WTC11 (cell line): ENCODE measurements around the gene GORAB. TPM values are rescaled to one million over a fixed set of nuclear protein-coding genes. Genes with fewer than 3 reads are reported as not detected.

ENCODE experiments used
- ATAC-seq: fragments of 200-7000 bp; cut with Tn5 transposase; 2 replicates; pipeline ENCODE4 v1.10.0; 2021; ENCODE audit warnings: mild to moderate bottlenecking, moderate library complexity
- CTCF ChIA-PET: fragments of 300-600 bp; sonication (Branson Sonifier 250); formaldehyde crosslinking; loops from one replicate; lab custom pipeline; 2021; ENCODE audit warnings: antibody characterized with exemption; lab: Charles Lee
- POLR2A ChIA-PET: fragments of 350-600 bp; sonication (Branson Sonifier 250); formaldehyde crosslinking; loops from one replicate; lab custom pipeline; 2021; ENCODE audit warnings: antibody characterized with exemption; lab: Charles Lee
- DNase-seq: peaks from one replicate; pipeline ENCODE4 v3.0.0; 2021; ENCODE audit warnings: low spot score
- H3K27ac Mint-ChIP-seq: 2 replicates; pipeline ENCODE4 v1.8.0; 2021; ENCODE audit warnings: mixed read lengths
- H3K27me3 Mint-ChIP-seq: 2 replicates; pipeline ENCODE4 v1.8.0; 2021; ENCODE audit warnings: low read depth, mild to moderate bottlenecking, moderate library complexity, mixed read lengths
- H3K36me3 Mint-ChIP-seq: 2 replicates; pipeline ENCODE4 v1.8.0; 2021; ENCODE audit warnings: mixed read lengths
- H3K4me1 Mint-ChIP-seq: 2 replicates; pipeline ENCODE4 v1.8.0; 2022; ENCODE audit warnings: mixed read lengths
- H3K4me3 Mint-ChIP-seq: 2 replicates; pipeline ENCODE4 v1.8.0; 2021; ENCODE audit warnings: mild to moderate bottlenecking, moderate library complexity, mixed read lengths
- H3K9me3 Mint-ChIP-seq: 2 replicates; pipeline ENCODE4 v1.8.0; 2021; ENCODE audit warnings: mixed read lengths
- ATF1 ChIP-seq: sonication (generic); formaldehyde crosslinking; IDR thresholded peaks from 2 replicates; pipeline ENCODE4 v1.8.1; 2023; ENCODE audit warnings: mild to moderate bottlenecking, moderate library complexity, missing genetic modification reagents
- ATF6 ChIP-seq: sonication (generic); formaldehyde crosslinking; IDR thresholded peaks from 2 replicates; pipeline ENCODE4 v1.8.1; 2023; ENCODE audit warnings: mild to moderate bottlenecking, missing genetic modification reagents
- CTCF ChIP-seq: fragments of 200-600 bp; IDR thresholded peaks from 2 replicates; pipeline ENCODE4 v1.8.0; 2022; ENCODE audit warnings: antibody characterized with exemption
- E2F5 ChIP-seq: sonication (generic); formaldehyde crosslinking; IDR thresholded peaks from 2 replicates; pipeline ENCODE4 v1.8.1; 2022; ENCODE audit warnings: mild to moderate bottlenecking, moderate library complexity, missing genetic modification reagents
- ELF4 ChIP-seq: sonication (generic); formaldehyde crosslinking; IDR thresholded peaks from 2 replicates; pipeline ENCODE4 v1.8.1; 2022; ENCODE audit warnings: low read depth, mild to moderate bottlenecking, moderate library complexity, missing genetic modification reagents
- ETV6 ChIP-seq: sonication (generic); formaldehyde crosslinking; IDR thresholded peaks from 2 replicates; pipeline ENCODE4 v1.8.1; 2022; ENCODE audit warnings: mild to moderate bottlenecking, missing genetic modification reagents
- FOXK1 ChIP-seq: sonication (generic); formaldehyde crosslinking; IDR thresholded peaks from 2 replicates; pipeline ENCODE4 v1.8.0; 2022; ENCODE audit warnings: mild to moderate bottlenecking, moderate library complexity, missing genetic modification reagents
- GTF2I ChIP-seq: fragments of 250-450 bp; sonication (Bioruptor Pico); conservative IDR thresholded peaks from 2 replicates; pipeline ENCODE4 v1.4.0; 2021; ENCODE audit warnings: mild to moderate bottlenecking
- JUN ChIP-seq: sonication (generic); formaldehyde crosslinking; IDR thresholded peaks from 2 replicates; pipeline ENCODE4 v1.8.0; 2023; ENCODE audit warnings: mild to moderate bottlenecking, missing genetic modification reagents
- NFATC4 ChIP-seq: fragments of 250-450 bp; sonication (Bioruptor Pico); IDR thresholded peaks from 2 replicates; pipeline ENCODE4 v1.9.0; 2021; ENCODE audit warnings: mild to moderate bottlenecking
- PRRX2 ChIP-seq: fragments of 250-450 bp; sonication (Bioruptor Pico); IDR thresholded peaks from 2 replicates; pipeline ENCODE4 v1.8.0; 2021; ENCODE audit warnings: mild to moderate bottlenecking
- ZBTB21 ChIP-seq: sonication (generic); formaldehyde crosslinking; IDR thresholded peaks from 2 replicates; pipeline ENCODE4 v1.8.1; 2023; ENCODE audit warnings: mild to moderate bottlenecking, missing genetic modification reagents, borderline replicate concordance
- ZBTB43 ChIP-seq: sonication (generic); formaldehyde crosslinking; IDR thresholded peaks from 2 replicates; pipeline ENCODE4 v1.8.1; 2023; ENCODE audit warnings: mild to moderate bottlenecking, missing genetic modification reagents
- ZNF138 ChIP-seq: sonication (generic); formaldehyde crosslinking; conservative IDR thresholded peaks from 2 replicates; pipeline ENCODE4 v1.8.1; 2022; ENCODE audit warnings: mild to moderate bottlenecking, moderate library complexity, missing genetic modification reagents
- ZNF671 ChIP-seq: fragments of 250-450 bp; sonication (Bioruptor Pico); IDR thresholded peaks from 2 replicates; pipeline ENCODE4 v1.8.0; 2021; ENCODE audit warnings: mild to moderate bottlenecking
- total RNA-seq: library from RNA; stranded (reverse); gene quantifications from 3 replicates; pipeline ENCODE4 v1.2.3, GENCODE V29; 2021
- TF ChIP-seq, protein P1 (sequence below): sonication (generic); formaldehyde crosslinking; IDR thresholded peaks from 2 replicates; pipeline ENCODE4 v1.8.1; 2023; ENCODE audit warnings: mild to moderate bottlenecking, missing genetic modification reagents, borderline replicate concordance
- TF ChIP-seq, protein P2 (sequence below): sonication (generic); formaldehyde crosslinking; IDR thresholded peaks from 2 replicates; pipeline ENCODE4 v1.8.1; 2022; ENCODE audit warnings: mild to moderate bottlenecking, missing genetic modification reagents, moderate library complexity, borderline replicate concordance
- TF ChIP-seq, protein P3 (sequence below): sonication (generic); formaldehyde crosslinking; IDR thresholded peaks from 2 replicates; pipeline ENCODE4 v1.8.1; 2023; ENCODE audit warnings: mild to moderate bottlenecking, missing genetic modification reagents, moderate library complexity
- TF ChIP-seq, protein P4 (sequence below): sonication (generic); formaldehyde crosslinking; IDR thresholded peaks from 2 replicates; pipeline ENCODE4 v1.8.1; 2022; ENCODE audit warnings: low read depth, missing genetic modification reagents, borderline replicate concordance

The GORAB gene
- total RNA-seq, 1 experiment from 2014 or later = 9.1 TPM

DNA sequence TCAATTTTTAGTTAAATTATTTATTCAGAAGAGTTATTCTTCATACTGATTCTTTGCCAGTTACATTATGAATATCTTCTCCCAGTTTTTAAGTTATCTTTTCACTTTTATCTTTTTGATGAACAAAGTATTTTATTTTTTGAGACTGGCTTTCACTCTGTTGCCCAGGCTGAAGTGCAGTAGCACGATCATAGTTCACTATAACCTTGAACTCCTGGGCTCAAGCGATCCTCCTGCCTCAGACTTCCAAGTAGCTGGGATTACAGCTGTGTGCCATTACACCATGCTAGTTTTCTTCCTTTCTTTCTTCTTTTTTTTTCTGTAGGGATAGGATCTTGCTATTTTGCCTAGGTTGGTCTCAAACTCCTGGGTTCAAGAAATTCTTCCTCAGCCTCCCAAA is 3.5 kb downstream of the GORAB start (continued):
- TF ChIP-seq PRRX2 (no peak), ETV6 (CRISPR knock-in tag) (no peak), ZNF138 (CRISPR knock-in tag) (no peak), ATF1 (CRISPR knock-in tag) (no peak)

GRCh38 chr1:170536924-170537551 is 5.1 kb downstream of the GORAB start:
- no peak overlapping the region for H3K27ac Mint-ChIP-seq
- no peaks in the 10 kb centered on the region for H3K9me3 Mint-ChIP-seq
- TF ChIP-seq CTCF (no peak), FOXK1 (CRISPR knock-in tag) (no peak), JUN (CRISPR knock-in tag) (no peak), E2F5 (CRISPR knock-in tag) (no peak), ATF1 (CRISPR knock-in tag) (no peak), GTF2I (CRISPR knock-in tag) (no peak), ZBTB43 (CRISPR knock-in tag) (no peak), PRRX2 (no peak), ZNF671 (CRISPR knock-in tag) (no peak), ZBTB21 (no peak), ELF4 (CRISPR knock-in tag) (no peak), ATF6 (no peak), NFATC4 (no peak)
- TF ChIP-seq, protein P1, sequence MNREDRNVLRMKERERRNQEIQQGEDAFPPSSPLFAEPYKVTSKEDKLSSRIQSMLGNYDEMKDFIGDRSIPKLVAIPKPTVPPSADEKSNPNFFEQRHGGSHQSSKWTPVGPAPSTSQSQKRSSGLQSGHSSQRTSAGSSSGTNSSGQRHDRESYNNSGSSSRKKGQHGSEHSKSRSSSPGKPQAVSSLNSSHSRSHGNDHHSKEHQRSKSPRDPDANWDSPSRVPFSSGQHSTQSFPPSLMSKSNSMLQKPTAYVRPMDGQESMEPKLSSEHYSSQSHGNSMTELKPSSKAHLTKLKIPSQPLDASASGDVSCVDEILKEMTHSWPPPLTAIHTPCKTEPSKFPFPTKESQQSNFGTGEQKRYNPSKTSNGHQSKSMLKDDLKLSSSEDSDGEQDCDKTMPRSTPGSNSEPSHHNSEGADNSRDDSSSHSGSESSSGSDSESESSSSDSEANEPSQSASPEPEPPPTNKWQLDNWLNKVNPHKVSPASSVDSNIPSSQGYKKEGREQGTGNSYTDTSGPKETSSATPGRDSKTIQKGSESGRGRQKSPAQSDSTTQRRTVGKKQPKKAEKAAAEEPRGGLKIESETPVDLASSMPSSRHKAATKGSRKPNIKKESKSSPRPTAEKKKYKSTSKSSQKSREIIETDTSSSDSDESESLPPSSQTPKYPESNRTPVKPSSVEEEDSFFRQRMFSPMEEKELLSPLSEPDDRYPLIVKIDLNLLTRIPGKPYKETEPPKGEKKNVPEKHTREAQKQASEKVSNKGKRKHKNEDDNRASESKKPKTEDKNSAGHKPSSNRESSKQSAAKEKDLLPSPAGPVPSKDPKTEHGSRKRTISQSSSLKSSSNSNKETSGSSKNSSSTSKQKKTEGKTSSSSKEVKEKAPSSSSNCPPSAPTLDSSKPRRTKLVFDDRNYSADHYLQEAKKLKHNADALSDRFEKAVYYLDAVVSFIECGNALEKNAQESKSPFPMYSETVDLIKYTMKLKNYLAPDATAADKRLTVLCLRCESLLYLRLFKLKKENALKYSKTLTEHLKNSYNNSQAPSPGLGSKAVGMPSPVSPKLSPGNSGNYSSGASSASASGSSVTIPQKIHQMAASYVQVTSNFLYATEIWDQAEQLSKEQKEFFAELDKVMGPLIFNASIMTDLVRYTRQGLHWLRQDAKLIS (CRISPR knock-in tag) = no peak
- TF ChIP-seq, protein P2, sequence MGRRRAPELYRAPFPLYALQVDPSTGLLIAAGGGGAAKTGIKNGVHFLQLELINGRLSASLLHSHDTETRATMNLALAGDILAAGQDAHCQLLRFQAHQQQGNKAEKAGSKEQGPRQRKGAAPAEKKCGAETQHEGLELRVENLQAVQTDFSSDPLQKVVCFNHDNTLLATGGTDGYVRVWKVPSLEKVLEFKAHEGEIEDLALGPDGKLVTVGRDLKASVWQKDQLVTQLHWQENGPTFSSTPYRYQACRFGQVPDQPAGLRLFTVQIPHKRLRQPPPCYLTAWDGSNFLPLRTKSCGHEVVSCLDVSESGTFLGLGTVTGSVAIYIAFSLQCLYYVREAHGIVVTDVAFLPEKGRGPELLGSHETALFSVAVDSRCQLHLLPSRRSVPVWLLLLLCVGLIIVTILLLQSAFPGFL (CRISPR knock-in tag) = no peak
- TF ChIP-seq, protein P3, sequence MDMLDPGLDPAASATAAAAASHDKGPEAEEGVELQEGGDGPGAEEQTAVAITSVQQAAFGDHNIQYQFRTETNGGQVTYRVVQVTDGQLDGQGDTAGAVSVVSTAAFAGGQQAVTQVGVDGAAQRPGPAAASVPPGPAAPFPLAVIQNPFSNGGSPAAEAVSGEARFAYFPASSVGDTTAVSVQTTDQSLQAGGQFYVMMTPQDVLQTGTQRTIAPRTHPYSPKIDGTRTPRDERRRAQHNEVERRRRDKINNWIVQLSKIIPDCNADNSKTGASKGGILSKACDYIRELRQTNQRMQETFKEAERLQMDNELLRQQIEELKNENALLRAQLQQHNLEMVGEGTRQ = no peak
- TF ChIP-seq, protein P4, sequence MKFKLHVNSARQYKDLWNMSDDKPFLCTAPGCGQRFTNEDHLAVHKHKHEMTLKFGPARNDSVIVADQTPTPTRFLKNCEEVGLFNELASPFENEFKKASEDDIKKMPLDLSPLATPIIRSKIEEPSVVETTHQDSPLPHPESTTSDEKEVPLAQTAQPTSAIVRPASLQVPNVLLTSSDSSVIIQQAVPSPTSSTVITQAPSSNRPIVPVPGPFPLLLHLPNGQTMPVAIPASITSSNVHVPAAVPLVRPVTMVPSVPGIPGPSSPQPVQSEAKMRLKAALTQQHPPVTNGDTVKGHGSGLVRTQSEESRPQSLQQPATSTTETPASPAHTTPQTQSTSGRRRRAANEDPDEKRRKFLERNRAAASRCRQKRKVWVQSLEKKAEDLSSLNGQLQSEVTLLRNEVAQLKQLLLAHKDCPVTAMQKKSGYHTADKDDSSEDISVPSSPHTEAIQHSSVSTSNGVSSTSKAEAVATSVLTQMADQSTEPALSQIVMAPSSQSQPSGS (CRISPR knock-in tag) = no peak
- TF ChIP-seq, all 79 proteins: peak for 0
- H3K27me3 Mint-ChIP-seq = no peaks in the 10 kb centered on the region
- no peak overlapping the region for H3K4me3 Mint-ChIP-seq
- H3K36me3 Mint-ChIP-seq = peaks cover 36% of the 10 kb centered on the region
- no peak for DNase-seq
- H3K4me1 Mint-ChIP-seq = no peaks in the 10 kb centered on the region
- ATAC-seq = no peak
- ChIA-PET CTCF (no interaction called here), POLR2A (no interaction called here)
